SK-N-SH (cell line): ENCODE results near the gene TMEM196. TPM values are rescaled to one million over a fixed set of nuclear protein-coding genes. Genes with fewer than 3 reads are reported as not detected.

Experiments used
- CHD2 ChIP-seq: fragments of 150-350 bp; IDR thresholded peaks from 2 replicates; pipeline ENCODE4 v1.6.1; 2018; ENCODE audit warnings: low read length; ENCODE audit not compliant: partially characterized antibody
- ELF1 ChIP-seq: IDR thresholded peaks from 2 replicates; pipeline ENCODE4 v1.4.0; 2012
- EZH2phosphoT487 ChIP-seq: fragments of 200-600 bp; sonication (generic); IDR thresholded peaks from 2 replicates; pipeline ENCODE4 v1.6.1; 2017; ENCODE audit warnings: low read depth, mixed run types, mild to moderate bottlenecking, antibody characterized with exemption, moderate library complexity, borderline replicate concordance
- FOXJ3 ChIP-seq: sonication (generic); formaldehyde crosslinking; IDR thresholded peaks from 2 replicates; pipeline ENCODE4 v1.5.1; 2020; ENCODE audit warnings: mild to moderate bottlenecking, missing genetic modification reagents
- GATA2 ChIP-seq: sonication (generic); formaldehyde crosslinking; IDR thresholded peaks from 2 replicates; pipeline ENCODE4 v1.5.0; 2020; ENCODE audit warnings: mild to moderate bottlenecking, missing genetic modification reagents
- JUND ChIP-seq: IDR thresholded peaks from 2 replicates; pipeline ENCODE4 v1.4.0; 2012
- MXI1 ChIP-seq: IDR thresholded peaks from 2 replicates; pipeline ENCODE4 v1.6.1; 2012; ENCODE audit warnings: mild to moderate bottlenecking, low read depth, low read length, improper control_type of control experiment
- NRF1 ChIP-seq: IDR thresholded peaks from 2 replicates; pipeline ENCODE4 v1.6.1; 2012; ENCODE audit warnings: low read depth, mild to moderate bottlenecking, low read length
- POLR2AphosphoS5 ChIP-seq: IDR thresholded peaks from 2 replicates; pipeline ENCODE4 v1.6.1; 2012; ENCODE audit warnings: low read depth, low read length
- RAD21 ChIP-seq: IDR thresholded peaks from 2 replicates; pipeline ENCODE4 v1.6.1; 2012; ENCODE audit warnings: mild to moderate bottlenecking, low read length
- RXRA ChIP-seq: IDR thresholded peaks from 2 replicates; pipeline ENCODE4 v1.4.0; 2012; ENCODE audit warnings: low read depth, mild to moderate bottlenecking, borderline replicate concordance
- SMC3 ChIP-seq: IDR thresholded peaks from 2 replicates; pipeline ENCODE4 v1.6.1; 2012; ENCODE audit warnings: low read depth, low read length, improper control_type of control experiment
- TCF12 ChIP-seq: IDR thresholded peaks from 2 replicates; pipeline ENCODE4 v1.4.0; 2012
- USF1 ChIP-seq: IDR thresholded peaks from 2 replicates; pipeline ENCODE4 v1.4.0; 2012; ENCODE audit warnings: low read depth, borderline replicate concordance
- YY1 ChIP-seq: IDR thresholded peaks from 2 replicates; pipeline ENCODE4 v1.4.0; 2012; ENCODE audit warnings: low read depth, mild to moderate bottlenecking
- polyA plus RNA-seq, 3 experiments: library from polyadenylated mRNA; depleted of rRNA; stranded (reverse); fragments of >200 nt; gene quantifications; 2 replicates each; pipeline ENCODE4 v1.2.3, GENCODE V29; 2012
- TF ChIP-seq, protein P1 (sequence below): IDR thresholded peaks from 2 replicates; pipeline ENCODE4 v1.4.0; 2012; ENCODE audit warnings: low read depth, borderline replicate concordance
- TF ChIP-seq, protein P2 (sequence below): IDR thresholded peaks from 2 replicates; pipeline ENCODE4 v1.6.1; 2012; ENCODE audit warnings: mild to moderate bottlenecking, low read depth, low read length, moderate library complexity
- TF ChIP-seq, protein P3 (sequence below): IDR thresholded peaks from 2 replicates; pipeline ENCODE4; 2012
- TF ChIP-seq, protein P4 (sequence below): IDR thresholded peaks from 2 replicates; pipeline ENCODE4 v1.4.0; 2012; ENCODE audit warnings: low read depth

The TMEM196 gene
- polyA plus RNA-seq, 1 of the 3 experiments (the other 2 are of a cell fraction): not detected

DNA sequence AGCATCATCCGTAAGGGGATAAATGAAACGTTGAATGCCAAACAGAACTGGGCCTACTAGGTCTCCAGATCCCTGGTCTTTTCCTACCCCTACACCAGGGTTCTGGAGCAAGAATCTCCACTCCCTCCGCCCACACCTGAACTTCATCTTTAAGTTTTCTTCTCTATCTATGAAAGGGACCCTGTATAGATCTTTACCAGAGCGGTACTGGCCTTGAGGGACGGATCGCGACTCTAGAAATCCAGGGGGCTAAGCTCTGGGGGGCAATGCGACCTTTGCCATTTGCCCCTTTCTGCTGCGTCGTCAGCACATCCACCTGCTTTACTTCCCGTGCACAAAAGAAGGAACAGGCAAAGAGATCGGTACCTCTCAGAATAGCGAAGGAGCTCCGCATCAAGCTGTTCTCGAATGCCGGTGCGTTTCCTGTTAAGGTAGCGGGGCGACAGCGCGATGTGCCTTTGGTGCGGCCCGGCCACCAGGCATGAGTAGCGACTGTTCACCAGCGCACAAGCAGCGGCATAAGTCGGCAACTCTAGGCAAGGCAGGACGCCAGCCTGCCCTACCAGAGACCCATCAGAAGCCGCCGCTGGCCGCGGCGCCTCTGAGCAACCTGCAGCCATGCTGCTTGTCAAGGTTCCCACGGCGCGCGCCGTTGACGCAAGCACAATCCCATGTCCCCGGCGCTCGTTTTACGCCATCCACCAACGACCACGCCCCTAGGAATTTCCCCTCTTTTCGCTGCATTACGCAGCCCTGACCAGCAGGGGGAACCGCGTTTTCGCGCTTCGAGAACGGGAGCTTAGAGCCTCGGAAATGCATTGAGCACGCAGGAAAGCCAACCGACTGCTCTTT lies 64.8 kb downstream of the TMEM196 start, which contains the start of gene POLR1F (continued):
- TF ChIP-seq POLR2AphosphoS5 (peak; percentile 93), RAD21 (peak; percentile 69), RXRA (no peak), NRF1 (no peak), SMC3 (peak; percentile 56), EZH2phosphoT487 (no peak), TCF12 (no peak; the same call in 1 of the 2 replicates), FOXJ3 (no peak), ELF1 (peak; percentile 50; the same call in 1 of the 2 replicates), GATA2 (CRISPR knock-in tag) (no peak), JUND (no peak), YY1 (peak; percentile 95), USF1 (no peak; the same call in 1 of the 2 replicates), CHD2 (peak; percentile 87), MXI1 (peak; percentile 100)
- TF ChIP-seq, protein P1, sequence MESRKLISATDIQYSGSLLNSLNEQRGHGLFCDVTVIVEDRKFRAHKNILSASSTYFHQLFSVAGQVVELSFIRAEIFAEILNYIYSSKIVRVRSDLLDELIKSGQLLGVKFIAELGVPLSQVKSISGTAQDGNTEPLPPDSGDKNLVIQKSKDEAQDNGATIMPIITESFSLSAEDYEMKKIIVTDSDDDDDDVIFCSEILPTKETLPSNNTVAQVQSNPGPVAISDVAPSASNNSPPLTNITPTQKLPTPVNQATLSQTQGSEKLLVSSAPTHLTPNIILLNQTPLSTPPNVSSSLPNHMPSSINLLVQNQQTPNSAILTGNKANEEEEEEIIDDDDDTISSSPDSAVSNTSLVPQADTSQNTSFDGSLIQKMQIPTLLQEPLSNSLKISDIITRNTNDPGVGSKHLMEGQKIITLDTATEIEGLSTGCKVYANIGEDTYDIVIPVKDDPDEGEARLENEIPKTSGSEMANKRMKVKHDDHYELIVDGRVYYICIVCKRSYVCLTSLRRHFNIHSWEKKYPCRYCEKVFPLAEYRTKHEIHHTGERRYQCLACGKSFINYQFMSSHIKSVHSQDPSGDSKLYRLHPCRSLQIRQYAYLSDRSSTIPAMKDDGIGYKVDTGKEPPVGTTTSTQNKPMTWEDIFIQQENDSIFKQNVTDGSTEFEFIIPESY: no peak
- TF ChIP-seq, protein P2, sequence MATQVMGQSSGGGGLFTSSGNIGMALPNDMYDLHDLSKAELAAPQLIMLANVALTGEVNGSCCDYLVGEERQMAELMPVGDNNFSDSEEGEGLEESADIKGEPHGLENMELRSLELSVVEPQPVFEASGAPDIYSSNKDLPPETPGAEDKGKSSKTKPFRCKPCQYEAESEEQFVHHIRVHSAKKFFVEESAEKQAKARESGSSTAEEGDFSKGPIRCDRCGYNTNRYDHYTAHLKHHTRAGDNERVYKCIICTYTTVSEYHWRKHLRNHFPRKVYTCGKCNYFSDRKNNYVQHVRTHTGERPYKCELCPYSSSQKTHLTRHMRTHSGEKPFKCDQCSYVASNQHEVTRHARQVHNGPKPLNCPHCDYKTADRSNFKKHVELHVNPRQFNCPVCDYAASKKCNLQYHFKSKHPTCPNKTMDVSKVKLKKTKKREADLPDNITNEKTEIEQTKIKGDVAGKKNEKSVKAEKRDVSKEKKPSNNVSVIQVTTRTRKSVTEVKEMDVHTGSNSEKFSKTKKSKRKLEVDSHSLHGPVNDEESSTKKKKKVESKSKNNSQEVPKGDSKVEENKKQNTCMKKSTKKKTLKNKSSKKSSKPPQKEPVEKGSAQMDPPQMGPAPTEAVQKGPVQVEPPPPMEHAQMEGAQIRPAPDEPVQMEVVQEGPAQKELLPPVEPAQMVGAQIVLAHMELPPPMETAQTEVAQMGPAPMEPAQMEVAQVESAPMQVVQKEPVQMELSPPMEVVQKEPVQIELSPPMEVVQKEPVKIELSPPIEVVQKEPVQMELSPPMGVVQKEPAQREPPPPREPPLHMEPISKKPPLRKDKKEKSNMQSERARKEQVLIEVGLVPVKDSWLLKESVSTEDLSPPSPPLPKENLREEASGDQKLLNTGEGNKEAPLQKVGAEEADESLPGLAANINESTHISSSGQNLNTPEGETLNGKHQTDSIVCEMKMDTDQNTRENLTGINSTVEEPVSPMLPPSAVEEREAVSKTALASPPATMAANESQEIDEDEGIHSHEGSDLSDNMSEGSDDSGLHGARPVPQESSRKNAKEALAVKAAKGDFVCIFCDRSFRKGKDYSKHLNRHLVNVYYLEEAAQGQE: peak; percentile 60; the same call in 1 of the 2 replicates
- TF ChIP-seq, protein P3, sequence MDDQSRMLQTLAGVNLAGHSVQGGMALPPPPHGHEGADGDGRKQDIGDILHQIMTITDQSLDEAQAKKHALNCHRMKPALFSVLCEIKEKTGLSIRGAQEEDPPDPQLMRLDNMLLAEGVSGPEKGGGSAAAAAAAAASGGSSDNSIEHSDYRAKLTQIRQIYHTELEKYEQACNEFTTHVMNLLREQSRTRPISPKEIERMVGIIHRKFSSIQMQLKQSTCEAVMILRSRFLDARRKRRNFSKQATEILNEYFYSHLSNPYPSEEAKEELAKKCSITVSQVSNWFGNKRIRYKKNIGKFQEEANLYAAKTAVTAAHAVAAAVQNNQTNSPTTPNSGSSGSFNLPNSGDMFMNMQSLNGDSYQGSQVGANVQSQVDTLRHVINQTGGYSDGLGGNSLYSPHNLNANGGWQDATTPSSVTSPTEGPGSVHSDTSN: peak; percentile 49; the same call in 1 of the 2 replicates
- TF ChIP-seq, protein P4, sequence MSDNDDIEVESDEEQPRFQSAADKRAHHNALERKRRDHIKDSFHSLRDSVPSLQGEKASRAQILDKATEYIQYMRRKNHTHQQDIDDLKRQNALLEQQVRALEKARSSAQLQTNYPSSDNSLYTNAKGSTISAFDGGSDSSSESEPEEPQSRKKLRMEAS: peak; percentile 96
- TF ChIP-seq, all 33 proteins: peak for 15
